HCT116 (cell line): ENCODE measurements around the gene NINJ1. TPM values are rescaled to one million over a fixed set of nuclear protein-coding genes. Genes with fewer than 3 reads are reported as not detected.

Source experiments
- ATAC-seq: fragments of 200-7000 bp; cut with Tn5 transposase; 2 replicates; pipeline ENCODE4 v1.9.1; 2020; ENCODE audit warnings: mild to moderate bottlenecking, moderate library complexity
- BruUV-seq: library from RNA; stranded (reverse); fragments of 400-500 nt; replicated peaks from 2 replicates; lab custom pipeline; 2021; lab: Mats Ljungman, UMichigan
- CTCF ChIA-PET: fragments of 300-600 bp; sonication (Branson Sonifier 250); formaldehyde crosslinking; loops from one replicate; lab custom pipeline; 2021; ENCODE audit warnings: antibody characterized with exemption; lab: Charles Lee
- POLR2A ChIA-PET: fragments of 300-600, 350-600 bp; sonication (Branson Sonifier 250); formaldehyde crosslinking; loops from one replicate; lab custom pipeline; 2021; ENCODE audit warnings: antibody characterized with exemption; lab: Charles Lee
- RAD21 ChIA-PET, 2 experiments: fragments of 300-600 bp; sonication (Branson Sonifier 250); formaldehyde crosslinking; loops; one replicate each; lab custom pipeline; 2023; ENCODE audit warnings: low total read pairs in 2 of 2; ENCODE audit not compliant: uncharacterized antibody in 2 of 2, unreplicated experiment in 2 of 2, low non-redundant PET in 1 of 2; lab: Charles Lee
- DNase-seq: peaks from one replicate; pipeline ENCODE4 v3.0.0-alpha.2; 2010; ENCODE audit warnings: low read depth, low spot score
- H2AFZ ChIP-seq: fragments of 200-600 bp; shearing (Covaris generic), sonication (generic); 2 replicates; pipeline ENCODE4 v1.6.1; 2017; ENCODE audit warnings: low read depth, mixed run types, mixed read lengths, antibody characterized with exemption, low read length; ENCODE audit not compliant: poor library complexity, severe bottlenecking
- H3K27ac ChIP-seq: 2 replicates; pipeline ENCODE4 v1.5.1; 2012; ENCODE audit warnings: low read depth, low read length
- H3K27me3 ChIP-seq: fragments of 200-600 bp; sonication (generic); 2 replicates; pipeline ENCODE4 v1.6.1; 2016; ENCODE audit warnings: mixed run types, low read length, mixed read lengths; ENCODE audit not compliant: insufficient read depth
- H3K36me3 ChIP-seq, 2 experiments: fragments of 200-500 bp in 1 of 2; fragments of 200-600 bp in 1 of 2; sonication (Bioruptor generic) in 1 of 2; sonication (generic) in 1 of 2; 2 replicates each; pipeline versions ENCODE4 v1.5.1 to v1.6.1; 2014 to 2016; ENCODE audit warnings: low read length in 2 of 2, inconsistent platforms in 1 of 2, mixed read lengths in 1 of 2, mixed run types in 1 of 2; ENCODE audit not compliant: insufficient read depth in 2 of 2, control insufficient read depth in 1 of 2
- H3K4me1 ChIP-seq, 2 experiments: fragments of 200-600 bp in 1 of 2; sonication (generic) in 1 of 2; 2 replicates each; pipeline versions ENCODE4 v1.5.1 to v1.6.1; 2012 to 2017; ENCODE audit warnings: low read length in 2 of 2, inconsistent platforms in 1 of 2, mild to moderate bottlenecking in 1 of 2, mixed read lengths in 1 of 2, mixed run types in 1 of 2, moderate library complexity in 1 of 2; ENCODE audit not compliant: insufficient read depth in 2 of 2, control insufficient read depth in 1 of 2
- H3K4me2 ChIP-seq: fragments of 200-600 bp; sonication (generic); 2 replicates; pipeline ENCODE4 v1.6.1; 2017; ENCODE audit warnings: mixed run types, low read length, mixed read lengths
- H3K4me3 ChIP-seq, 2 experiments: fragments of 200-600 bp in 1 of 2; sonication (generic) in 1 of 2; replicated peaks in 1 of 2; 2 replicates each; pipeline ENCODE4 v1.5.1; 2011 to 2016; ENCODE audit warnings: low read length in 2 of 2, control low read depth in 1 of 2, low read depth in 1 of 2, mild to moderate bottlenecking in 1 of 2, mixed read lengths in 1 of 2, mixed run types in 1 of 2
- H3K79me2 ChIP-seq: fragments of 200-600 bp; sonication (generic); 2 replicates; pipeline ENCODE4 v1.6.1; 2017; ENCODE audit warnings: mild to moderate bottlenecking, mixed run types, low read length, moderate library complexity, mixed read lengths; ENCODE audit not compliant: insufficient read depth
- H3K9ac ChIP-seq: fragments of 200-600 bp; sonication (generic); 2 replicates; pipeline ENCODE4 v1.6.1; 2016; ENCODE audit warnings: low read length, mixed read lengths
- H3K9me2 ChIP-seq: fragments of 200-600 bp; sonication (generic), shearing (Covaris generic); 2 replicates; pipeline ENCODE4 v1.6.1; 2017; ENCODE audit warnings: mixed run types, mild to moderate bottlenecking, moderate library complexity; ENCODE audit not compliant: insufficient read depth
- H3K9me3 ChIP-seq, 2 experiments: fragments of 200-500 bp in 1 of 2; fragments of 200-600 bp in 1 of 2; sonication (Bioruptor generic) in 1 of 2; sonication (generic) in 1 of 2; 2 replicates each; pipeline ENCODE4 v1.6.1; 2014 to 2017; ENCODE audit warnings: low read length in 2 of 2, mixed read lengths in 2 of 2, inconsistent platforms in 1 of 2, low read depth in 1 of 2, mild to moderate bottlenecking in 1 of 2, mixed run types in 1 of 2, moderate library complexity in 1 of 2; ENCODE audit not compliant: control insufficient read depth in 1 of 2, insufficient read depth in 1 of 2
- H4K20me1 ChIP-seq: fragments of 200-600 bp; sonication (generic), shearing (Covaris generic); 2 replicates; pipeline ENCODE4 v1.6.1; 2017; ENCODE audit warnings: mixed run types, mild to moderate bottlenecking, moderate library complexity; ENCODE audit not compliant: insufficient read depth
- ATF3 ChIP-seq: IDR thresholded peaks from 2 replicates; pipeline ENCODE4 v1.6.1; 2012
- CTCF ChIP-seq, 3 experiments: fragments of 200-600 bp in 1 of 3; sonication (generic) in 1 of 3; IDR thresholded peaks in 2 of 3; conservative IDR thresholded peaks in 1 of 3; 2 replicates each; pipeline ENCODE4 v1.5.1; 2012 to 2017; ENCODE audit warnings: low read depth in 2 of 3, low read length in 2 of 3, antibody characterized with exemption in 1 of 3, borderline replicate concordance in 1 of 3, control low read depth in 1 of 3, mild to moderate bottlenecking in 1 of 3, mixed read lengths in 1 of 3, mixed run types in 1 of 3, moderate library complexity in 1 of 3; ENCODE audit not compliant: insufficient read depth in 1 of 3
- EGR1 ChIP-seq: IDR thresholded peaks from 2 replicates; pipeline ENCODE4 v1.6.1; 2012; ENCODE audit warnings: low read depth
- EZH2 ChIP-seq: fragments of 200-600 bp; sonication (generic); IDR thresholded peaks from 2 replicates; pipeline ENCODE4 v1.6.1; 2017; ENCODE audit warnings: antibody characterized with exemption, mixed run types
- EZH2phosphoT487 ChIP-seq: fragments of 200-600 bp; IDR thresholded peaks from 2 replicates; pipeline ENCODE4 v1.6.1; 2018; ENCODE audit warnings: antibody characterized with exemption, borderline replicate concordance
- RAD21 ChIP-seq: IDR thresholded peaks from 2 replicates; pipeline ENCODE4 v1.6.1; 2012; ENCODE audit warnings: low read depth, mild to moderate bottlenecking
- TCF7L2 ChIP-seq: IDR thresholded peaks from 2 replicates; pipeline ENCODE4 v1.7.0; 2011; ENCODE audit warnings: borderline replicate concordance, inconsistent platforms; ENCODE audit not compliant: insufficient read depth, insufficient read length; ENCODE audit errors: extremely low read depth
- ZBTB33 ChIP-seq: IDR thresholded peaks from 2 replicates; pipeline ENCODE4 v1.6.1; 2011; ENCODE audit warnings: mild to moderate bottlenecking, low read length, moderate library complexity; ENCODE audit not compliant: insufficient replicate concordance; ENCODE audit errors: extremely low read depth
- ZFX ChIP-seq: fragments of 450-650 bp; IDR thresholded peaks from 2 replicates; pipeline ENCODE4 v1.6.1; 2017
- intact Hi-C: fragments of 100-400 bp; cut with micrococcal nuclease; formaldehyde crosslinking; loops from 2 replicates; pipeline ENCODE4 v1.10.0; 2022
- total RNA-seq: library from RNA; stranded (reverse); gene quantifications from one replicate; pipeline ENCODE4 v1.2.1, GENCODE V29; 2021; ENCODE audit not compliant: unreplicated experiment

Gene NINJ1
- total RNA-seq, 1 experiment from 2014 or later = 34.4 TPM

GRCh38 chr9:93128011-93128714 lies 5.9 kb downstream of the NINJ1 start:
- RAD21 ChIA-PET = no interaction called here
- POLR2A ChIA-PET = no interaction called here

More at GRCh38 chr9:93128011-93128714, 5.9 kb downstream of the NINJ1 start:
- no TSS peak for BruUV-seq
- intact Hi-C loops = no loop called here
- DNase-seq = no peak
- Histone ChIP-seq H3K4me2 (no peak overlapping the region), H3K27me3 (no peaks in the 10 kb centered on the region), H3K4me1 (peaks cover 24 to 25% of the 10 kb centered on the region in 2 experiments), H4K20me1 (no peaks in the 10 kb centered on the region), H3K36me3 (no peaks in the 10 kb centered on the region; a peak in 1 of 4 replicates), H3K4me3 (no peak overlapping the region), H3K9ac (no peak overlapping the region), H3K9me3 (no peaks in the 10 kb centered on the region), H2AFZ (no peak overlapping the region), H3K27ac (no peak overlapping the region; the same call in 1 of the 2 replicates), H3K79me2 (peaks cover 18% of the 10 kb centered on the region; the same call in 1 of the 2 replicates), H3K9me2 (no peaks in the 10 kb centered on the region)
- TF ChIP-seq ZBTB33 = no peak
- TF ChIP-seq ATF3 = no peak
- no peak for TF ChIP-seq EGR1
- no peak for TF ChIP-seq ZFX
- TF ChIP-seq TCF7L2 = no peak
- TF ChIP-seq EZH2 = no peak
- TF ChIP-seq EZH2phosphoT487 = no peak
- no peak for TF ChIP-seq CTCF (IDR thresholded peaks at IDR 0.05 in 2 of 3, conservative IDR thresholded peaks at IDR 0.05 in 1 of 3; ENCODE audit: borderline replicate concordance in 1 of 3, insufficient read depth in 1 of 3, low read depth in 2 of 3, low read length in 2 of 3)
- TF ChIP-seq RAD21 = no peak
- CTCF ChIA-PET = no interaction called here
- no peak for ATAC-seq
